ENCODE data around the gene TOR3A. TPM values are rescaled to one million over a fixed set of nuclear protein-coding genes. Genes with fewer than 3 reads are reported as not detected.

The TOR3A gene
- total RNA-seq, 4 donors from 2014 or later, result 38.6 to 55.8 (median 39.1) TPM

GRCh38 chr1:179042087-179042486 is 39.8 kb upstream of the TOR3A start:
- no peak overlapping the region for H3K27ac ChIP-seq (replicated peaks in 1 of 4)
- DNase-seq (ENCODE audit: extremely low spot score), result no peak
- intact Hi-C loops (cut with DNase I), result no loop called here
- peaks cover 0 to 10% (median 8%) of the 10 kb centered on the region in 4 donors for H3K36me3 ChIP-seq
- H3K4me1 ChIP-seq, result peaks cover 20 to 36% (median 27%) of the 10 kb centered on the region in 4 donors
- WGBS, result 98% methylated on average over 6 of the region's 8 CpGs
- TF ChIP-seq POLR2A (IDR thresholded peaks at IDR 0.05; ENCODE audit: low read depth), result no peak
- no peak for TF ChIP-seq EP300 (IDR thresholded peaks at IDR 0.05)
- no peak for TF ChIP-seq CTCF (IDR thresholded peaks at IDR 0.05)
- TF ChIP-seq POLR2AphosphoS5 (IDR thresholded peaks at IDR 0.05), result no peak
- H3K27me3 ChIP-seq, result no peaks in the 10 kb centered on the region
- H3K9me3 ChIP-seq, result no peaks in the 10 kb centered on the region
- no peak overlapping the region for H3K4me3 ChIP-seq

- intact Hi-C loops (cut with DNase I), result no loop called here
- no peak for DNase-seq (ENCODE audit: extremely low spot score)
- Histone ChIP-seq H3K4me3 (no peak overlapping the region), H3K9me3 (no peaks in the 10 kb centered on the region), H3K27me3 (no peaks in the 10 kb centered on the region), H3K36me3 (peaks cover 0 to 10% (median 8%) of the 10 kb centered on the region in 4 donors), H3K27ac (replicated peaks in 1 of 4) (no peak overlapping the region), H3K4me1 (peaks cover 18 to 36% (median 24%) of the 10 kb centered on the region in 4 donors)
- TF ChIP-seq POLR2AphosphoS5 (IDR thresholded peaks at IDR 0.05), result no peak
- no peak for TF ChIP-seq EP300 (IDR thresholded peaks at IDR 0.05)
- TF ChIP-seq CTCF (IDR thresholded peaks at IDR 0.05), result no peak
- no peak for TF ChIP-seq POLR2A (IDR thresholded peaks at IDR 0.05; ENCODE audit: low read depth)
- WGBS, result 100% methylated on average over 2 of the region's 5 CpGs
These were observed 39.2 kb upstream of the TOR3A start for GRCh38 chr1:179042700-179043099.

GRCh38 chr1:179043266-179043665 is 38.6 kb upstream of the TOR3A start:
- H3K36me3 ChIP-seq, result peaks cover 0 to 10% (median 8%) of the 10 kb centered on the region in 4 donors
- H3K4me1 ChIP-seq, result peaks cover 13 to 36% (median 25%) of the 10 kb centered on the region in 4 donors
- intact Hi-C loops (cut with DNase I), result no loop called here
- no peak overlapping the region for H3K4me3 ChIP-seq
- no peak for DNase-seq (ENCODE audit: extremely low spot score)
- no peaks in the 10 kb centered on the region for H3K27me3 ChIP-seq
- WGBS, result 100% methylated on average over 4 of the region's 4 CpGs
- no peaks in the 10 kb centered on the region for H3K9me3 ChIP-seq
- TF ChIP-seq EP300 (IDR thresholded peaks at IDR 0.05) (no peak), POLR2A (IDR thresholded peaks at IDR 0.05; ENCODE audit: low read depth) (no peak), POLR2AphosphoS5 (IDR thresholded peaks at IDR 0.05) (no peak), CTCF (IDR thresholded peaks at IDR 0.05) (no peak)
- no peak overlapping the region for H3K27ac ChIP-seq (replicated peaks in 1 of 4)

- Histone ChIP-seq H3K9me3 (no peaks in the 10 kb centered on the region), H3K27ac (replicated peaks in 1 of 4) (no peak overlapping the region), H3K4me3 (no peak overlapping the region), H3K27me3 (no peaks in the 10 kb centered on the region), H3K4me1 (peaks cover 7 to 34% (median 22%) of the 10 kb centered on the region in 4 donors), H3K36me3 (peaks cover 0 to 10% (median 8%) of the 10 kb centered on the region in 4 donors)
- no peak for DNase-seq (ENCODE audit: extremely low spot score)
- no peak for TF ChIP-seq POLR2A (IDR thresholded peaks at IDR 0.05; ENCODE audit: low read depth)
- WGBS, result 100% methylated on average over 4 of the region's 5 CpGs
- intact Hi-C loops (cut with DNase I), result no loop called here
These were observed 38.0 kb upstream of the TOR3A start for GRCh38 chr1:179043907-179044306.

GRCh38 chr1:179046808-179047635 is 34.8 kb upstream of the TOR3A start:
- no peak for TF ChIP-seq EP300 (IDR thresholded peaks at IDR 0.05)
- TF ChIP-seq POLR2A (IDR thresholded peaks at IDR 0.05; ENCODE audit: low read depth), result no peak
- no peak for TF ChIP-seq CTCF (IDR thresholded peaks at IDR 0.05)
- no peak for TF ChIP-seq POLR2AphosphoS5 (IDR thresholded peaks at IDR 0.05)
- Histone ChIP-seq H3K9me3 (no peaks in the 10 kb centered on the region), H3K27ac (replicated peaks in 1 of 4) (no peak overlapping the region), H3K4me3 (no peak overlapping the region), H3K4me1 (peaks cover 0 to 21% (median 15%) of the 10 kb centered on the region in 4 donors), H3K36me3 (peaks cover 0 to 18% (median 12%) of the 10 kb centered on the region in 4 donors), H3K27me3 (no peaks in the 10 kb centered on the region)
- WGBS, result 92% methylated on average over 14 of the region's 14 CpGs
- no peak for DNase-seq (ENCODE audit: extremely low spot score)
- intact Hi-C loops (cut with DNase I), result no loop called here

All from esophagus muscularis mucosa (tissue), 4 donors.